Epithelial cell of proximal tubule (primary cell): ENCODE measurements around the gene LAMA2. TPM values are rescaled to one million over a fixed set of nuclear protein-coding genes. Genes with fewer than 3 reads are reported as not detected.

Experiments used
- DNase-seq: peaks from one replicate; pipeline ENCODE4 v3.0.0-alpha.2; 2011; ENCODE audit warnings: low read depth
- H3K4me3 ChIP-seq: 2 replicates; pipeline ENCODE4 v1.5.1; 2011; ENCODE audit warnings: low read depth, mild to moderate bottlenecking, low read length
- total RNA-seq: library from RNA; depleted of rRNA; stranded (reverse); fragments of >200 nt; gene quantifications from 2 replicates; pipeline ENCODE4 v1.2.3, GENCODE V29; 2015
- TF ChIP-seq, protein P1 (sequence below): conservative IDR thresholded peaks from 2 replicates; pipeline ENCODE4 v1.5.1; 2012; ENCODE audit warnings: low read depth, mild to moderate bottlenecking, low read length

The LAMA2 gene
- total RNA-seq, 1 donor from 2014 or later: 0.69 TPM

DNA sequence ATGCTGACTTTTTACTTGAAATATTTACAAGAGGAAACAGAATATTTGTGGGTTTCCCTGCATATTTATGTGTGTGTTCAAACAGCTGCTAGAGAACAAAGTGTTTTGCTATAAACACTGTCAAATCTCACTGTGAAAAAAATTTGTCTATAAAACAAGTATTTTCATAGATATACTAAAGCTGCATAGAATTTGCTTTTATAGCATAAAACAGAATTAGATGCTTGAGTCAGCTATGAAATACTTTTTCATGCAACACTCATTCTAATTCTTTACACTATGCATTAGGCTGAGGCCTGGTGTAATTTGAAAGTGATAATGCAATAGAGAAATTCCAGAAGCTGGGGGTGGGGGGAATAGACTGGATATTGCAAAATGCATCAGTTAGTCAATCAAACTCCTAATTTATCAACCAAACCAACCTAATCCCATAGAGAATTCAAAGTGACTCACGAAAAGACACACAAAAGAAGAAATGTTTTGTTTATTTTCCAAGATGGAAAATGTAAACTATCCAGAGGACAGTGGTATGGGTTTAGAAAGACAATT lies 148.2 kb downstream of the LAMA2 start:
- DNase-seq: no peak
- TF ChIP-seq, protein P1, sequence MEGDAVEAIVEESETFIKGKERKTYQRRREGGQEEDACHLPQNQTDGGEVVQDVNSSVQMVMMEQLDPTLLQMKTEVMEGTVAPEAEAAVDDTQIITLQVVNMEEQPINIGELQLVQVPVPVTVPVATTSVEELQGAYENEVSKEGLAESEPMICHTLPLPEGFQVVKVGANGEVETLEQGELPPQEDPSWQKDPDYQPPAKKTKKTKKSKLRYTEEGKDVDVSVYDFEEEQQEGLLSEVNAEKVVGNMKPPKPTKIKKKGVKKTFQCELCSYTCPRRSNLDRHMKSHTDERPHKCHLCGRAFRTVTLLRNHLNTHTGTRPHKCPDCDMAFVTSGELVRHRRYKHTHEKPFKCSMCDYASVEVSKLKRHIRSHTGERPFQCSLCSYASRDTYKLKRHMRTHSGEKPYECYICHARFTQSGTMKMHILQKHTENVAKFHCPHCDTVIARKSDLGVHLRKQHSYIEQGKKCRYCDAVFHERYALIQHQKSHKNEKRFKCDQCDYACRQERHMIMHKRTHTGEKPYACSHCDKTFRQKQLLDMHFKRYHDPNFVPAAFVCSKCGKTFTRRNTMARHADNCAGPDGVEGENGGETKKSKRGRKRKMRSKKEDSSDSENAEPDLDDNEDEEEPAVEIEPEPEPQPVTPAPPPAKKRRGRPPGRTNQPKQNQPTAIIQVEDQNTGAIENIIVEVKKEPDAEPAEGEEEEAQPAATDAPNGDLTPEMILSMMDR: no peak
- H3K4me3 ChIP-seq: no peak overlapping the region

GRCh38 chr6:129032602-129033001 lies 149.7 kb downstream of the LAMA2 start:
- DNase-seq: no peak
- TF ChIP-seq, protein P1: no peak
- H3K4me3 ChIP-seq: no peak overlapping the region

GRCh38 chr6:129033180-129033579 lies 150.2 kb downstream of the LAMA2 start:
- DNase-seq: no peak
- TF ChIP-seq, protein P1: no peak
- no peak overlapping the region for H3K4me3 ChIP-seq

DNA sequence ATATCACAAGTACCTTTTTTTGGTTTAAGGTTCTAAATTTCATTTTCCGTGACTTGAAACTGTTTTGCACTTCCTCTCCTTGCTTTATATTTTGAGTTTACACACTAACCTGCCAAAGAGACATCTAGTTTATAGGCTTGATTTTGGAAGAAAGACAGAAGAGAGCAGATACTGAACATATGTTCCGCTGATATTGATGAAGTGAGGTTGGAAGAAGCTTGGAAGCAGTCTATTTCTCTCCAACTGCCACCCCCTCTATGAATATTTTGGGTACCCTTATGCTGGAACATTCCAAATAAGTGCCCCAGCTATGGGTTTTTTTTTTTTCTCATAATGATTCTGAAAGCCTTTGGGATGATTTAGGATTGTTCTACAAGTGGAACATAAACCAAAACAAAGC lies 150.6 kb downstream of the LAMA2 start:
- TF ChIP-seq, protein P1: no peak
- no peak overlapping the region for H3K4me3 ChIP-seq
- no peak for DNase-seq

DNA sequence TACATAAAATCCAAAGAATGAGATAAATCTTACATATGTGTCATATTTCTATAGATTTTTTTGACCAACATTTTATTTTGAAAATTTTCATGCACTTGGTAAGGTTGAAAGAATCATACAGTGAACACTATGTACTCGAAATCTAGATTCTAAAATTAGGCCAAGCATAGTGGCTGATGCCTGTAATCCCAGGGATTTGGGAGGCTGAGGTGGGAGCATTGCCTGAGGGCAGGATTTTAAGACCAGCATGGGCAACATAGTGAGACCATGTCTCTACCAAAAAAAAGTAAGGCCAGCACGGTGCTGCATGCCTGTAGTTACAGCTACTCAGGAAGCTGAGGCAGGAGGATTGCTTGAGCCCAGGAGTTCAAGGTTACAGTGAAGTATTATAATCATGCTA lies 158.6 kb downstream of the LAMA2 start:
- H3K4me3 ChIP-seq: no peak overlapping the region
- no peak for DNase-seq
- TF ChIP-seq, protein P1: no peak

DNA sequence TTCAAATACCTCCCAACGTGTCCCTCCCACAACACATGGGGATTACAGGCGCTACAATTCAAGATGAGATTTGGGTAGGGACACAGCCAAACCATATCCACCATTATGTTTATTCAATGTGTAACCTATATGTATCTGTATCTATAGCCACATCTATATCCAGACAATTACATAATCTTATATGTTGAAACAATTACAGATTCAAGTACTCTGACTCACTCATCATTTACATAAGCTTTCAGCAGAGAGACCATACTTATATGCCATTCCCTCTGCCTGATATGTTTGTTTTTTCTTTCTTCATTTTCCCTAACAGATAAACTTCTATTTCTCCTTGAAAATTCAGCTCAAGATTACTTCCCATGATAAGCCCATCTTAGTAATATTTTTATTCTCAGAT lies 163.6 kb downstream of the LAMA2 start:
- TF ChIP-seq, protein P1: no peak
- DNase-seq: no peak
- no peak overlapping the region for H3K4me3 ChIP-seq

- no peak for DNase-seq
- H3K4me3 ChIP-seq: no peak overlapping the region
- TF ChIP-seq, protein P1: no peak
Observed at GRCh38 chr6:129047834-129048233, 164.9 kb downstream of the LAMA2 start.
